ENCODE data around the gene C20orf204. TPM values are rescaled to one million over a fixed set of nuclear protein-coding genes. Genes with fewer than 3 reads are reported as not detected.
"Not testable (repeated sequence)": the region's sequence is repeated elsewhere in the genome, so short reads cannot be mapped to it uniquely, and the experiment has no call there.

C20orf204 gene
- total and polyA plus RNA-seq, 3 donors from 2014 or later = 2.9 to 8.3 (median 4.5) TPM

- H3K27ac ChIP-seq = no peak overlapping the region
- intact Hi-C loops (cut with DNase I; ENCODE audit: low total_unique reads) = no loop called here
- no peaks in the 10 kb centered on the region for H3K27me3 ChIP-seq
- H3K9me3 ChIP-seq = no peaks in the 10 kb centered on the region
- no peak overlapping the region for H3K4me3 ChIP-seq
- no peak for DNase-seq
- no peaks in the 10 kb centered on the region for H3K36me3 ChIP-seq (ENCODE audit: low read depth, missing control alignments)
- no peak for TF ChIP-seq POLR2A (IDR thresholded peaks at IDR 0.05)
- TF ChIP-seq, protein P1, sequence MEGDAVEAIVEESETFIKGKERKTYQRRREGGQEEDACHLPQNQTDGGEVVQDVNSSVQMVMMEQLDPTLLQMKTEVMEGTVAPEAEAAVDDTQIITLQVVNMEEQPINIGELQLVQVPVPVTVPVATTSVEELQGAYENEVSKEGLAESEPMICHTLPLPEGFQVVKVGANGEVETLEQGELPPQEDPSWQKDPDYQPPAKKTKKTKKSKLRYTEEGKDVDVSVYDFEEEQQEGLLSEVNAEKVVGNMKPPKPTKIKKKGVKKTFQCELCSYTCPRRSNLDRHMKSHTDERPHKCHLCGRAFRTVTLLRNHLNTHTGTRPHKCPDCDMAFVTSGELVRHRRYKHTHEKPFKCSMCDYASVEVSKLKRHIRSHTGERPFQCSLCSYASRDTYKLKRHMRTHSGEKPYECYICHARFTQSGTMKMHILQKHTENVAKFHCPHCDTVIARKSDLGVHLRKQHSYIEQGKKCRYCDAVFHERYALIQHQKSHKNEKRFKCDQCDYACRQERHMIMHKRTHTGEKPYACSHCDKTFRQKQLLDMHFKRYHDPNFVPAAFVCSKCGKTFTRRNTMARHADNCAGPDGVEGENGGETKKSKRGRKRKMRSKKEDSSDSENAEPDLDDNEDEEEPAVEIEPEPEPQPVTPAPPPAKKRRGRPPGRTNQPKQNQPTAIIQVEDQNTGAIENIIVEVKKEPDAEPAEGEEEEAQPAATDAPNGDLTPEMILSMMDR (IDR thresholded peaks at IDR 0.05) = no peak
- no peaks in the 10 kb centered on the region for H3K4me1 ChIP-seq
- 85 to 88% methylated on average over 9 to 10 of the region's 10 CpGs for WGBS, 2 donors
Measured at GRCh38 chr20:64006490-64006889, 29.5 kb upstream of the C20orf204 start.

DNA sequence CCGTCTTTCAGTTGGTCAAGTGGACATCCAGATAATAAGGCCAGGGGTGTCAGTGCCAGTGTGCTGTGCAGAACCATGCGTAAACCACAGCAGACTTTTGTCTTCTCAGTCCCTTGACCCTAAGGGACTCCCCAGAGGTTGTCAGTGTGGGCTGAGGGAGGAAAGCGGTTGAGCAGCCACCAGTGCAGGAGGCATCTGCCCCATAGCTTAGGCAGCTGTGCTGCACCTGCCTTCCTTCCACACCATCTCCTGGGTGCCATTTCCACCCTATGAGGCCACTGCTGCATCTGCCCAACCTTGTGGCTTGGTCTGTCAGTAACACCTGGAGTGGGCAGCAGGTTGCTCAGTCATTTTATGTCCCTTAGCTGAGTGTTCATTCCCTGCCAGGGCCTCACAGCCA is 29.1 kb upstream of the C20orf204 start:
- no peak overlapping the region for H3K4me3 ChIP-seq
- DNase-seq = no peak
- no peaks in the 10 kb centered on the region for H3K36me3 ChIP-seq (ENCODE audit: low read depth, missing control alignments)
- H3K27me3 ChIP-seq = no peaks in the 10 kb centered on the region
- 93 to 94% methylated on average over 2 to 3 of the region's 3 CpGs for WGBS, 2 donors
- TF ChIP-seq POLR2A (IDR thresholded peaks at IDR 0.05) = no peak
- TF ChIP-seq, protein P1 (IDR thresholded peaks at IDR 0.05) = no peak
- no peaks in the 10 kb centered on the region for H3K4me1 ChIP-seq
- intact Hi-C loops (cut with DNase I; ENCODE audit: low total_unique reads) = no loop called here
- no peak overlapping the region for H3K27ac ChIP-seq
- H3K9me3 ChIP-seq = no peaks in the 10 kb centered on the region

- Histone ChIP-seq H3K9me3 (no peaks in the 10 kb centered on the region), H3K27ac (no peak overlapping the region), H3K27me3 (no peaks in the 10 kb centered on the region), H3K4me1 (no peaks in the 10 kb centered on the region), H3K4me3 (no peak overlapping the region), H3K36me3 (ENCODE audit: low read depth, missing control alignments) (no peaks in the 10 kb centered on the region)
- WGBS, 2 donors = 93 to 94% methylated on average over 13 of the region's 13 CpGs
- no peak for DNase-seq
- no peak for TF ChIP-seq POLR2A (IDR thresholded peaks at IDR 0.05)
- TF ChIP-seq, protein P1 (IDR thresholded peaks at IDR 0.05) = no peak
- intact Hi-C loops (cut with DNase I; ENCODE audit: low total_unique reads) = no loop called here
Measured at GRCh38 chr20:64009811-64010387, 26.1 kb upstream of the C20orf204 start.

GRCh38 chr20:64010711-64011237 is 25.2 kb upstream of the C20orf204 start:
- Histone ChIP-seq H3K27me3 (no peaks in the 10 kb centered on the region), H3K9me3 (no peaks in the 10 kb centered on the region), H3K4me3 (no peak overlapping the region), H3K36me3 (ENCODE audit: low read depth, missing control alignments) (no peaks in the 10 kb centered on the region), H3K4me1 (no peaks in the 10 kb centered on the region), H3K27ac (no peak overlapping the region)
- 94 to 95% methylated on average over 8 of the region's 8 CpGs for WGBS, 2 donors
- TF ChIP-seq, protein P1 (IDR thresholded peaks at IDR 0.05) = no peak
- TF ChIP-seq POLR2A (IDR thresholded peaks at IDR 0.05) = no peak
- intact Hi-C loops (cut with DNase I; ENCODE audit: low total_unique reads) = no loop called here
- no peak for DNase-seq

- no peak for DNase-seq
- Histone ChIP-seq H3K27me3 (no peaks in the 10 kb centered on the region), H3K4me1 (no peaks in the 10 kb centered on the region), H3K9me3 (no peaks in the 10 kb centered on the region), H3K36me3 (ENCODE audit: low read depth, missing control alignments) (no peaks in the 10 kb centered on the region), H3K4me3 (no peak overlapping the region), H3K27ac (no peak overlapping the region)
- TF ChIP-seq POLR2A (IDR thresholded peaks at IDR 0.05) = no peak
- TF ChIP-seq, protein P1 (IDR thresholded peaks at IDR 0.05) = no peak
- WGBS, 2 donors = 96 to 97% methylated on average over 16 of the region's 16 CpGs
- intact Hi-C loops (cut with DNase I; ENCODE audit: low total_unique reads) = no loop called here
Measured at GRCh38 chr20:64011366-64011779, 24.6 kb upstream of the C20orf204 start.

DNA sequence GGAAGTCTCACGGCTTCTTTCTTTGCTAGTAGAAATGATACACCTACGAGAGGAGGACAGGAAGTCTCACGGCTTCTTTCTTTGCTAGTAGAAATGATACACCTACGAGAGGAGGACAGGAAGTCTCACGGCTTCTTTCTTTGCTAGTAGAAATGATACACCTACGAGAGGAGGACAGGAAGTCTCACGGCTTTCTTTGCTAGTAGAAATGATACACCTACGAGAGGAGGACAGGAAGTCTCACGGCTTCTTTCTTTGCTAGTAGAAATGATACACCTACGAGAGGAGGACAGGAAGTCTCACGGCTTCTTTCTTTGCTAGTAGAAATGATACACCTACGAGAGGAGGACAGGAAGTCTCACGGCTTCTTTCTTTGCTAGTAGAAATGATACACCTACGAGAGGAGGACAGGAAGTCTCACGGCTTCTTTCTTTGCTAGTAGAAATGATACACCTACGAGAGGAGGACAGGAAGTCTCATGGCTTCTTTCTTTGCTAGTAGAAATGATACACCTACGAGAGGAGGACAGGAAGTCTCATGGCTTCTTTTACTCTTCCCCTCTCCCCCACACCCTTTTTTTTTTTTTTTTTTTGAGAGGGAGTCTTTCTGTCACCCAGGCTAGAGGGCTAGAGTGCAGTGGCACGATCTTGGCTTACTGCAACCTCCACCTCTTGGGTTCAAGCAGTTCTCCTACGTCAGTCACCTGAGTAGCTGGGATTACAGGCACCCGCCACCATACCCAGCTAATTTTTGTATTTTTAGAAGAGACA is 23.4 kb upstream of the C20orf204 start:
- H3K4me3 ChIP-seq; DNase-seq; H3K27ac ChIP-seq; H3K4me1 ChIP-seq; intact Hi-C loops (cut with DNase I; ENCODE audit: low total_unique reads); H3K36me3 ChIP-seq (ENCODE audit: low read depth, missing control alignments); H3K9me3 ChIP-seq; H3K27me3 ChIP-seq: not testable (repeated sequence)
- 86 to 94% methylated on average over 10 of the region's 20 CpGs for WGBS, 2 donors

All from testis (tissue), 3 donors.